Fibroblast of skin of left biceps (primary cell): ENCODE results near the gene DNAH1.

Experiments used
- DNase-seq, 2 experiments: peaks; one replicate each; pipeline ENCODE4 v3.0.0-alpha.2; 2013; ENCODE audit warnings: low read depth in 2 of 2

The DNAH1 gene

DNA sequence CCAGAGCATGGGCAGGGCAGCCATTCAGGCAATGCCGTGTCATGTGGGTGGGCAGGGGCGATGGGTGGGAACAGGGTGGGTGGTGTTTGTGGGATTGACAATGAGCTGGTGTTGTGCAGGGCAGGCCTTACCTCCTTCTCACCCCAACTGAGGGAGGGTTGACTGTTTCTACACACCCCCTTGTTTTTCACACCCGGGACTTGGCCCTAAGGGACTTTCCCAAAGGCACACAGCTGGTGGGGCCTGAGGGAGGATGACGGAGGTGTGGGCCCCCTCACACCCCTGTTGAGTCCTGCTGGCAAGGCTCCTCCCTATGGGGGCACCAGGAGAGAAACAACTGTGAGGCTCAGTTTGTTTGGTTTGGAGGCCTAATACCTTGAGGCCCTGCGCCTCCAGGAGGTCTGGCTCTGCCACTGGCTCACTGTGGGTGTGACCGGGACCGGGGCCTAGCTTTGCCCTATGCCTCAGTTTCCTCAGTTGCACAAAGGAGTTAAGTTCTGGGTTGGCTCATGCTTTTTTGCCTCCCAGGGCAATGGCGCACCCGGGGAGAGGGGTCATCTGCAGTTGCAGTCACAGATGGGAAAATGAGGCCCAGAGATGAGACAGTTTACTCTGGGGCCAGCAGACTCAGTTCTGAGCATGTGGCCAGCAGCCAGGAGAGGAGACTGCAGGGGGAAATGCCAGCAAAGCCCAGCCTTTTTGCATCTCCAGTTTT lies 5.1 kb upstream of the DNAH1 start:
- no peak for DNase-seq

DNA sequence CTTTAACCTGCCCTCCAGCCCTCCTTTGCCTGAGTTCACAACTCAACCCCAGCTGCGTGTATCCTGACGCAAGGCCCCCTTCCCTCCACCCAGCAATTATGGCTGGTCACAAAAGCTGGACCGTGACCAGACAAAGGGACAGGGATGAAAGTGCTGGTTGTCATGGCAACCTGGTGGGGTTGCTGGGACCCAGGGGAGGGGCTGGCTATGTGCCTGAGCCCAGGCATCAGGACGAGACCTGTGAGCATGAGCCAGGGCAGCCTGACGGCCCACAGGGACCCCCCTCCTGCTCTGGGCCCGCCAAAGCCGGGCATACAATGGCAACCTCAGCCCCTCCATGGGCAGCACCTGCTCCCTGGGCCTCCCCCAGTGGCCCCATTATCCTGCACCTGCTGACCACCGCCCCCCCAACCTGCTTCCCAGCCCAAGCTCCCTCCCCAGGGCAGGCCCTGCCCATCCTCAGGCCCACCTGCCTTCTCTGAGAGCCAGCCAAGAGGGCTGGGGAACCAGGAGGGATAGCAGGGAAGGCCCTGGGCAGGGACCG lies 4.5 kb upstream of the DNAH1 start:
- no peak for DNase-seq

DNA sequence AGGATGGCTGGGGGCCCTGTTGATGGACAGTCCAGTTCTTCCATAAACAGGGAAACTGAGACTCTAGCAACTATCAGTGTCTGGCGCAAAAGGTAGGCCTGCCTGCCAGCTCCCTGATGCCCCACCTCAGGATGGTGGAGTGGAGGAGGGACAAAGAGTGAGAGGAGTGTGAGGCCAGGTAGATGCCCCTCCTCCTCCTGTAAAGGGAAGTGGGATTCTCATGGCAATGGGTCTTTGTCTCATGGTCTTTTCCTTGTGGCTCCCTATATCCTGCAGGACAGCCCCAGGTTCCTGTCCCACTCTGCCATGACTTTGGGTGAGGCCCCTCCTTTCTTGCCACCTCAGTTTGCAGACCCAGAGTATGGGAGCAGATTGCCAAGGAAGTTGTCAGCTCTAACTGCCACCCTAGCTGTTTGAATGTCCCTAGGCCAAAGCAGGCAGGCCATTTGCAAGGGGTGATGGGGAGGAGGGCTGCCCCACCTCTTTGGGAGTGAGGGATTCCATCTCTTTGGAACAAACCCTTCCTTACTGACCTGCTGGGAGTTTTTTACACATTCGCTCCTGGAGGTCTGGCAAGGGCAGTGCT lies 2.8 kb upstream of the DNAH1 start:
- no peak for DNase-seq

DNA sequence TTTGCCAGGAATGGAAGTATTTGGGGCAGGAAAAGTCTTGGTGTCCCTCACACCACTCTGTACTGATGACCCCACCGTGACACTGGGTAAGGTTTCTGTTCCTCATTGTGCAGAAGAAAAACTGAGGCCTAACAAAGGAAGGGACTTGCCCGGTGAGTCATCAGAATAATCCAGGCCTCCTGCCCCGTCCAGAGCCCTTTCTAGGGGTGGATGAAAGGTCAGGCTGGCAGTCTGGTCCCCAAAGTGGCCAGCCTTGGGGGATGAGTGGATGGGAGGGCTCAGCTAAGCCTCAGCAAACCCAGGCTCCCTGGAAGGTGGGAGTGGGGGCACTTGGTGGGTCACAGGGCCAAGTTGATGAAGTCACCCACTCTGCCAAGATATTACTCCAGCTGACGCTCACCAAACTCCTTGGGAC lies 2.3 kb upstream of the DNAH1 start:
- DNase-seq, result no peak

DNA sequence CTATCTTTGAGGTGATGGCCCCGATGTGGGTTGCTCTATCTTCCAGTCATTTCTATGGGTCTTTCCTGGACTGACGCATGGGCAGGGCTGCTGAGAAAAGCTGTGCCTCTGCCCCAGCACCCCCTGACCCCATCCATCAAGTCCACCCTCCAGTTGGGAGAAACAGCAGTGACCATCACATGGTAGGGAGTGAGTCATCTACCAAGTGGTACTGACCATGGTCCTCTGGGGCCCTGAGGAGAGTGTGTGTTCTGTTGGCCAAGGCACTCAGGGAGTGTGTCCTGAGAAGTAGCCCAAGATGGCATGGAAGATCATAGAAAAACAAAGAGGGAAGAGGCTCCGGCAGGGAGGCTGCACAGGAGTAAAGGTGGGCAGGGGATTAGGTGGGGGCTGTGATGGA lies 1.6 kb upstream of the DNAH1 start:
- no peak for DNase-seq

DNA sequence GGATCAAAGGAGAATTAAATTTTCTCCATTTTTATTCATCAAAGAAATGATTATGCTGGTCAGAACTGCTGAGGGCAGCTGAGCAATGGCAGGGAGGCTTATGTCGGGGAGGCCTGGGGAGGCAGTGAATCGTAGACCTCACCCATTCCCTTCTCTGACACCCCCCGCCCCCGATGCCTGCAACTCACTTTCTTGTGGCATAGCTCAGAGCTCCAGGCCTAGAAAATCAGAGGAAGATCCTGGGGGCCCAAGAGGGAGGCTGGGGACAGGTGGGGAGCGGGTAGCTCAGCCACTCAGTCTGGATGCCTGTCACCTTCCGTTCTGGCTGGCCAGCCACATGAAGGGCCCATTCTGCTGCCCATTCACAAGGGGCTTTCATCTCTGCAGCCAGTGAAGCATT lies 1.1 kb upstream of the DNAH1 start:
- DNase-seq, result no peak

DNA sequence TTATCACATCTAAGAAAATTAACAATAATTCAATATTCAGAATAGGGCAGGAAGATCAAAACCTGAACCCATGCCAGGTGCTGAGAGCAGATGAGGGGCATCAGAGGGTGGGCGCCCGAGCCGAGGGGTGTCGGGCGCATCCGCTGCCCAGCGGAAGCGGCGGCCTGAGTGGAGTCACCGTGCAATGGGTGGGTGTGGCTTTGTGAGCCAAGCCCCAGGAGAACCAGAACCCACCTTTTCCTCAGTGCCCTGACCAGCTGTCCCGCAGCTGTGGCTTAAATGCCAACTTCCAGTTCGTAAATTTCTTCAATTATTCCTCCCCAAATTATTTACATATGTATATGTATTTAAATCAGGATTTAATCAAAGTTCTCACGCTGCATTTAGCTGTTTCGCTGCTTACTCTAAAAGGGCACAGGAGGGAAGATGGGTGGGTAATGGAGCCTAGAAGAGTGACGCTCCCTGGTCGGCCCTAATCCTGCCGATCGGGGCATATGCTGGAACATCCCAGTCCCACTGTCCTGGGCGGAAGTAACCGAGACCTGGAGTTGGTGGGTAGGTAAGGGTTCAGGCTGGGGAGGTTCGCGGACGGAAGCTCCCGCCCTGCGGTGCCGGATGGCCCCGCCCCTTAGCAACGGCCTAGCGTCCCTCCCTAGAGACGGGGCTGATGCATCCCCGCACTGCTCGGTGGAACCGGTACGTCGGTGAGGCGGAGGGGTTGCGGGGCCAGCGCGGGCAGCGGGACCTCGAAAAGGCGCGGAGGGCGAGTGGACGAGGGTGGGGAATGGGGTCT lies 1.3 kb downstream of the DNAH1 start:
- no peak for DNase-seq

DNA sequence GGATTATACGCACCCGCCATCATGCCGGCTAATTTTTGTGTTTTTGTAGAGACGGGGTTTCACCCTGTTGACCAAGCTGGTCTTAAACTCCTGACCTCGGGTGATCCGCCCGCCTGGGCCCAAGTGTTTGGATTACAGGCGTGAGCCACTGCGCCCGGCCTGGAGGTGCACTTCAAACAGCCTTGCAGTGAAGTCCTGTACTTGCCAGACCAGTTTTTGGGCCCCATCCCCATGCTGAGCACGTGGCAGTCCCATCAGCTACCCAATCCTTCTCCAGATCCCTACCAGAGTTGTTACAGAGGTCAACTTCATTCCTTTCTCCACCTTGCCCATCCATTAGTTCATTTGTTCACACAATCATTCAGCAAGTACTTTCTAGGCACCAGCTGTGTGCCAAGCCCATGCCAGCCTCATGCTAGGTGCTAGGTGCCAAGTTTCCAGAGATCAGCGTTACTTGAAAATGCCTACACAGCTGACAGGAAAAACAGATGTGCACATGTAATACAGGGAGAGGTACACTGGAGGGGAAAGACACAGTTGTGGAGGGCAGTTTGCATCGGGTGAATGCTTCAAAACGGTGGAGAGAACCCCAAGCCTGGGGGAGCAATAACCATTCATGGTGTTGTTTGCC lies 2.2 kb downstream of the DNAH1 start:
- no peak for DNase-seq

DNA sequence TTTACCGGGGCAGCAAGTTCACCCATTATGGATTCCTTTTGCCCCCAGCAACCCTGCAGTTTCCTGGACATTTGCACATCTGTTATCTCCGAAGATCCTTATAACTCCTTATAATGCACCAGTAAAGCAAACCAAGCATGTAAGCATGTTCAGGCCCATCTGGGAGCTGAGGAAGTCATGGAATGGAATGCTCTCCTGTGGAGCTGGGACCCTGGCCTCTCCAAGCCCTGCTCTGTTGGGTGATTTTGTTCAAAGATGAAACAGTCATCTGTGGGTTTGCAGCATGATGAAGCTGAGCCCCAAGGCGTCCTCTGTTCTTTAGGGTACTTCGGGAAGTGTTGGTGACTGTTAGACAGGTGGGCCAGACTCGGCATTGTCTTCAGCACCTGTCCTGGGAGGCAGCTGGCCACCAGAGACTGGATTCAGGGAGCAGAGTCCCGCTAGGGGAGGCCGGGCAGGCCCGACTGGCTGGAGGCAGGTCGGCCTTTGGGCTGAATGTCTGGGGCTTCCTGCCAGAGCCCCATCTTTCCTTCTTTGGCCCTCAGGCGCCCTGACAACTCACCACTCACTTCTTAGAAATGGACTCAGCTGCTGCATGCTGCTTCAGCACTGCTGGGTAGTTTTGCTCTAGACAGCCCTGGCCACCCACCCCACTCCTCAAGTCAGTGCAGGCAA lies 3.9 kb downstream of the DNAH1 start:
- DNase-seq, result no peak

DNA sequence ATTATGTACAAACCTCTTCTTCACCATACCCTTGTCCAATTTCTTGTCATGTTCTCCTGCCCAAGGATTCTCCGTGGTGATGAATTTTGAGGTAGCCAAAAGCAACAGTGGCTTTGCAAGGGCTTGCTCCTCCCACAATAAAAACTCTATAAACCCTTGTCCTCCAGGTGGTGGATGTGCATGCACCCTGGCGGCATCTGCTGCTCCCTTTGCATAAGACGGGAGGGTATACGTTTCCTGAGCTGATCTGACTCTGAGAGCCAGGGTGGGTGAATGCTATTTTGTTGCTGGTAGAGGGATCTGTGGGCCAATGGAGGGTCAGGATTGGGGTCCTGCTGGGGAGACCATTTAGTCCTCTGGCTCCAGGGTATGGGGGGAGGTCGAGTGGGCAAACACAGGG lies 5.4 kb downstream of the DNAH1 start:
- no peak for DNase-seq

DNA sequence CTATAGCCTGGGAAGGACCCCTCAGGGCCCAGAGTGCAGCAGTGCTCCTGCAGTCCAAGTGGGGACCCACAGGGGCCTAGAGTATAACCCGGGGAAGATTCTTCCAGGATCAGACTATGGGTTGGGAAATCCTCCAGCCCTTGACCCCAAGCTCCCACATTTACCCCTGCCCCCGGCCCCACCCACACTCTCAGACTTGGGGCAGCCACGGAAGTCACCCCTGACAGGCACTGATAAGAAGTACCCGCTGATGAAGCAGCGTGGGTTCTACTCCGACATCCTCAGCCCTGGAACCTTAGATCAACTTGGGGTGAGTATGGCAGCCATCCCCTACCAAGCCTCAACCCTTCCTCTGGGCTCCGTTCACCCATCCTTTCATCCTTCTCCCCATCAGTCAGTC lies 6.3 kb downstream of the DNAH1 start:
- DNase-seq, result no peak

DNA sequence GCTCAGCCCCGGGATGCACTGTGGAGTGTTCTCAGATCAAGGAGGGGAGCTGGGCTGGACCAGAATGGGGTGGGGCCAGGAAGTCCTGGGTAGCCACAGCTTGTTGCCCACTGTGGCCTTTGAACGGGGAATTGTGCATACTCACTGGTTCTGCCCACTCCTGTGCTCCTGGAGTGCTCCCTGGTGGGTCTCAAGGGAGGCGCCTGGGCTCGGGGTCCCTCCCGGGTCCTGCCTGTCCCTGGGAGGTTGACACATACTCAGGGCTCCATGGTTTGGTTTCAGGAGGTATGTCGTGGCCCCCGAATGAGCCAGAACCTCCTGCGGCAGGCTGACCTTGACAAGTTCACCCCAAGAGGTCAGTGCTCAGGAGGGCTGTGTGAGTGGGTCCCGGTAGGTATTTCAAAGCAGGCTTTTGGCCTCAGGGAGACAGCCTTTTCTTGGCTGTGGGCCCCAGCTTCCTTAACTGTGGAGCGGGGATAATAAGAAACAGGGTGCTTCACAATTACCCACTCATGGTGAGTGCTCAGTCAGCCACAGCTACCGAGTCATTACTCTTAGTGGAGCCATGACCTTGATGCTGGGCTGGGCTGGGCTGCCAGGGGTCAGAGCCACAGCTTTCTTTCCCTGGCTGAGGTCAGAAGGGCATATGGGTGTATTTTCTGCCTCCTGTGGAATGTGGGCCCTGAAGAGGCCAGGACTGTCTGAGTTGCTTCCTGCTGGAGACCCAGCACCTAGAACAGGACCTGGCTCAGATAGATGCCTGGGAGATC lies 7.6 kb downstream of the DNAH1 start:
- DNase-seq, result no peak

DNA sequence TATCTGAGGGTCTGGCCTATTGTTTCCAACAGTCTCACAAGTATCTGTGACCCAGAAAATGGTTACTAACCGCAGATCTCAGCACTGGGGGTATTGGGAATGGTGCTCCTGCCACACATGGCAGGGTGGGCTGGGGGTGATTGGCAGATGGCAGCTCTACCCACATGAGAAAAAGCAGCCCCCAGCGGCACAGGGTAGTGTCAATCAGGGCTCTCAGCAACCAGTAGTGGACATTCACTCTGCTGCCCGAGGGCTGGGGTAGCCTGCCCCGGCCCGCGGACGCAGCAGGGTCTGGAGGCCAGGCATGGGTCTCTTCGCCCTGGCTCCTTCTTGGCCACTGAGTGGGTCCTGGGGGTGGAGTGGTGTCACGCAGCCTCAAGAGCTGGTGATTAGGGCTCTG lies 8.6 kb downstream of the DNAH1 start:
- DNase-seq, result no peak

DNA sequence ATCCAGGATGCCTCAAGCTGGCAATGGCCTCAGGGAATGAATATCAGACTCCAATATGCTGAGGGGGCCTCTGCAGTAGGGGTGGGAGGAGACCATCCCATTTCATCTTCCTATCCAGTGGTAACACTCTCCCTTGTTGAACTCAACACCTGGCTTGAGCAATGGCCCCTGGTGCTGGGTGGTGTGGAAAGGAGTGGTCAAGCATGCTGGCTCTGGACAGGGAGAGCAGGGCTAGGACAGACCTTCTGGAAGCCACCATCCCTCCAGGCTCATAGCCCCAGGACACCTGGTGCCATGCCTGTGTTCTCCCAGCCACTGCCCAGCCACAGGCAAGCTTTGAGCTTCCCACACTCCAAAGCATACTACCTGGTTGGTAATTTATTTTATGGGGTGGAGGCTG lies 9.6 kb downstream of the DNAH1 start:
- no peak for DNase-seq

DNA sequence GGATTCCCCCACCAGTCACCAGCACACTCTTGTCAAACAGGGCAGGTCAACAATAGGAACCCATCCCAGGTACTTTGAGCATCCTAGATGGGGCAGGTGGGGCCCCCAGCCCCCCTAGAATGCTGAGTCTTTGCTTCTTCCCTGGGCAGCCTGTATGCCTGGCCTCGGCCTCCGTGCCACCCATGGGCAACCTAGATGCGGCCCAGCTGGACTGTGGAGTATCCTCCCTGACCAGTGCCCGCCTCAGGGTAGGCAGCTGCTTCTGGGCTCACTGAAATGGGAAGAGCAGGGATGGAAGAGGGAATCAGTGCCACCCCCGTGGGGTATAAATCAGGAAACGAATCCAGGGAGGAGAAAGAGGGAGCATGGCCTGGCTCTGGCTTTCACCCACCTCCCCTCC lies 10.9 kb downstream of the DNAH1 start:
- no peak for DNase-seq

DNA sequence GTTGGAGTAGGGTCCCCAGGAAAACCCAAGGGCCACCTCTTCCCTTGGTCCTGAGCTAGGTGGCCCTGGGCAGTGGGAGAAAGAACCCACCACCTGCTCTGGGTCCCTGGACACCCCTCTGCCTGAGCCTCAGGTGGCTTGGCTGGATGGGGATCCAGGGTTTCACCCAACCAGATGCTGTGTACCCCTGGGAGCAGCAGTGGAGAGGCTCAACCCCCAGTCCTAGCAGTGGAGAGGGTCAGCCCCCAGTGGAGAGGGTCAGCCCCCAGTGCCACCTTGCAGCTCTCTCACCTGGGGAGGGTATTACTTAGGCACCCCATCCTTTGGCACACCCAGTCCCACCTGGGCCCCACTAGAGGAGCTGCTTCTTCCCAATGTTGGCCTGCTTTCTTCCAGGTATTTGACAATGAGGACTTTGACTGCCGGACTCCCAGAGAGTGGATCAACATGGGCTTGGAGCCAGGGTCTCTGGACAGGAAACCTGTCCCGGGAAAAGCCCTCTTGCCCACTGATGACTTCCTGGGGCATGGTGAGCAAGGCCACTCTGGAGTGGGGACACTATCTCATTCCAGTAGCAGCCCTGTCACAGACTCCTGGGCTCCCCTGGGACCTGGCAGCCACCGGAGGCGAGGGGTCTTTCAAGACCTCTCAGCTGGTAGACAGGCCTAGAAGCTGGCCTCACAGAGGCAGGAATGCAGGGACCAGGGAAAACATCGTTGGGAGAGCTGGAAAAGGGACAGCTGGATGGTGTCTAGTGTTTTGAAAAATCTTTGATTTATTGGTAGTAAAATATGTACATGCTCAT lies 11.6 kb downstream of the DNAH1 start:
- DNase-seq, result no peak

DNA sequence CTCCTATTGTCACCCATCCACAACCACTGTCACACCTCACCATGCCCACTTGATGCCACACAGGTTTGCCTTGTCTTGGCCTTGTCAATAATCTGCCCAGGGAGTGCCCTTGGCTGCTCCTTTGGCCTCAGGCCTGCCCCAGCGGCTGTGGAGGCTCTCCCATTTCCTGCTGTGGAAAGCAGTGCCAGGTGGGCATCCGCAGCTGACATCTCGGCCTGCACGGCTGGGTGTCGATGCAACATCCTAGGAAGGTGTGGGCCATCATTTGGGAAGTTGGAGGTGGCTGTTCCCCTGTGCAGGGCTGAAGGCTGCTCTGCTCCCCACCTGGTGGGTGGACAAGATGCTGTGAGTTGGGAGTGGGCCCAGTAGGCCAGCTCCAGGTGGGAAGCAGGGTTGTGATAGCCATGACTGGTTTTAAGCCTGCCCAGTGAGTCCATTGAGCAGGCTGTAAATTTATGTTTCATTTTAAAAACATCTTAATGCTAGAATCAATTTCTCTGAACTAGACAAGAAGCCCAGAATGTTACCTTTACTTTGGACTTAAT lies 12.5 kb downstream of the DNAH1 start:
- DNase-seq, result no peak

DNA sequence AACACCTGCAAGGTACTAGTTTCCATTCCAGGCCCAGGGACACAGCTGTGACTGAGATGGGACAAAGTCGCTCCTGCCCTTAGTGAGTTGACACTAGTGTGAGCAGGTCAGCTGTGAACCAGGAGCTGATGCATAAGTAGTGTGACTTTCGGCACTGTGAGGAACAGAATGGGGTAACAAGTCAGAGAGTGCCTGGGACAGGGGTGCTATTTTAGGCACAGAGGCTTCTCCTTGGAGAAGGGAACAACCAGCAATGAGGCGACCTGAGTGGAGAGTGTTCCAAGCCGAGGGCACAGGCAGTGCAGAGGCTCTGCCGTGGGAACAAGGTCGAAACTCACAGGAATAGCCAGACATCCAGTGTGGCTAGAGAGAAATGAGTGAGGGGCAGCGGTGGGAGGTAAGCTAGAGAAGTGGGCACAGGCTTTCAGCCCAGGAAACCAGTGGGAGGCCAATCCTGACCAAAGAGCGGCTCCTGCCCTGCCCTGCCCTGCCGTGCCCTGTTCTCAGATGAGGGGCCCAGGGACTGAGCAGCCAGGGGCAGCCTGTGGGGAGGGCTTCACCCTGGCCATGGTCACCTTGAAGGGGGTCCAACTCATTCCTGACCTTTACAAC lies 14.2 kb downstream of the DNAH1 start:
- DNase-seq, result no peak

DNA sequence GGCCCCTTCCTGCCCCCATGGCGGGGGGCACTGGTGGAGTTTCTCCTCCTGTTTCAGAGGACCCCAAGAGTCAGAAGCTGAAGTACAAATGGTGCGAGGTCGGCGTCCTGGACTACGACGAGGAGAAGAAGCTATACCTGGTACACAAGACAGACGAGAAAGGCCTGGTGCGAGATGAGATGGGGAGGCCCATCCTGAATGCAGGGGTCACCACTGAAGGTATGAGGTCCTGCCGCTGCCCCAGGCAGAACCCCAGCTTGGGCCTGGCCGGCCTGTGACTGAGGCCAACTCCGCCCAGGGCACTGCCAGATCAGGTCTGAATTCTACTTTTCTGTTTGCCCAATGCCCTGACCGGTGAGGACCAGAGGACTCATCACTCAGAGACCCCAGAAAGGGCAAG lies 15.0 kb downstream of the DNAH1 start:
- DNase-seq, result no peak
